Caco-2 (cell line): ENCODE data around the gene DCBLD2. TPM values are rescaled to one million over a fixed set of nuclear protein-coding genes. Genes with fewer than 3 reads are reported as not detected.

Source experiments
- Bru-seq: library from RNA; stranded (reverse); fragments of 400-500 nt; gene quantifications from one replicate; lab custom pipeline; 2021; lab: Mats Ljungman, UMichigan
- BruChase-seq, 2 experiments: library from RNA; stranded (reverse); fragments of 400-500 nt; gene quantifications; one replicate each; lab custom pipeline; 2021; lab: Mats Ljungman, UMichigan
- BruUV-seq: library from RNA; stranded (reverse); fragments of 400-500 nt; replicated peaks from 2 replicates; lab custom pipeline; 2021; lab: Mats Ljungman, UMichigan
- CTCF ChIA-PET: fragments of 300-600 bp; sonication (Branson Sonifier 250); formaldehyde crosslinking; loops from one replicate; lab custom pipeline; 2022; ENCODE audit warnings: antibody characterized with exemption; lab: Charles Lee
- POLR2A ChIA-PET: fragments of 300-600 bp; sonication (Branson Sonifier 250); formaldehyde crosslinking; loops from one replicate; lab custom pipeline; 2022; ENCODE audit warnings: antibody characterized with exemption; lab: Charles Lee
- DNase-seq, 2 experiments: peaks; one replicate each; pipeline versions ENCODE4 v3.0.0 to v3.0.0-alpha.2; 2020 to 2022
- H3K27me3 ChIP-seq: replicated peaks from 2 replicates; pipeline ENCODE4 v1.6.0; 2011; ENCODE audit warnings: low read length; ENCODE audit not compliant: control insufficient read depth, insufficient read depth
- H3K36me3 ChIP-seq: 2 replicates; pipeline ENCODE4 v1.5.1; 2011; ENCODE audit warnings: low read length; ENCODE audit not compliant: control insufficient read depth, insufficient read depth
- H3K4me1 ChIP-seq: fragments of 250-450 bp; sonication (Bioruptor Pico); 2 replicates; pipeline ENCODE4 v1.5.1; 2020; ENCODE audit warnings: mild to moderate bottlenecking
- H3K4me3 ChIP-seq: 2 replicates; pipeline ENCODE4 v1.5.1; 2011; ENCODE audit warnings: low read depth, mild to moderate bottlenecking, control low read depth, low read length
- H3K9me3 ChIP-seq: fragments of 250-450 bp; sonication (Bioruptor Pico); 2 replicates; pipeline ENCODE4 v1.5.1; 2020; ENCODE audit warnings: mild to moderate bottlenecking, moderate library complexity
- H3K27ac Mint-ChIP-seq: one replicate; pipeline ENCODE4 v1.8.0; 2022; ENCODE audit warnings: mixed read lengths; ENCODE audit not compliant: unreplicated experiment
- H3K27me3 Mint-ChIP-seq: one replicate; pipeline ENCODE4 v1.8.0; 2022; ENCODE audit warnings: mixed read lengths; ENCODE audit not compliant: insufficient read depth, unreplicated experiment
- H3K36me3 Mint-ChIP-seq: one replicate; pipeline ENCODE4 v1.8.0; 2022; ENCODE audit warnings: mild to moderate bottlenecking, mixed read lengths; ENCODE audit not compliant: insufficient read depth, unreplicated experiment
- H3K4me1 Mint-ChIP-seq: one replicate; pipeline ENCODE4 v1.8.0; 2022; ENCODE audit warnings: low read depth, mixed read lengths; ENCODE audit not compliant: unreplicated experiment
- H3K4me3 Mint-ChIP-seq: one replicate; pipeline ENCODE4 v1.8.0; 2022; ENCODE audit warnings: mild to moderate bottlenecking, moderate library complexity, mixed read lengths; ENCODE audit not compliant: unreplicated experiment
- H3K9me3 Mint-ChIP-seq: one replicate; pipeline ENCODE4 v1.8.0; 2022; ENCODE audit warnings: mixed read lengths; ENCODE audit not compliant: unreplicated experiment
- intact Hi-C: fragments of 100-400 bp; cut with micrococcal nuclease; formaldehyde crosslinking; loops from one replicate; pipeline ENCODE4 v1.10.0; 2022; ENCODE audit not compliant: unreplicated experiment
- long read RNA-seq: library from polyadenylated mRNA; stranded (forward); transcript quantifications from one replicate; pipeline ENCODE4 v2.0.0, GENCODE V29; 2022
- total RNA-seq: library from RNA; stranded (reverse); gene quantifications from 2 replicates; pipeline ENCODE4 v1.2.3, GENCODE V29; 2022
- TF ChIP-seq, protein P1 (sequence below), 2 experiments: fragments of 200-600 bp in 1 of 2; IDR thresholded peaks; 1 replicate in 1 of 2; 2 replicates in 1 of 2; pipeline versions ENCODE4 v1.5.1 to v1.8.0; 2011 to 2022; ENCODE audit warnings: antibody characterized with exemption in 1 of 2, control low read depth in 1 of 2, inconsistent platforms in 1 of 2, low read depth in 1 of 2, low read length in 1 of 2, mild to moderate bottlenecking in 1 of 2, moderate library complexity in 1 of 2; ENCODE audit not compliant: insufficient read depth in 1 of 2, severe bottlenecking in 1 of 2, unreplicated experiment in 1 of 2

Gene DCBLD2, protein sequence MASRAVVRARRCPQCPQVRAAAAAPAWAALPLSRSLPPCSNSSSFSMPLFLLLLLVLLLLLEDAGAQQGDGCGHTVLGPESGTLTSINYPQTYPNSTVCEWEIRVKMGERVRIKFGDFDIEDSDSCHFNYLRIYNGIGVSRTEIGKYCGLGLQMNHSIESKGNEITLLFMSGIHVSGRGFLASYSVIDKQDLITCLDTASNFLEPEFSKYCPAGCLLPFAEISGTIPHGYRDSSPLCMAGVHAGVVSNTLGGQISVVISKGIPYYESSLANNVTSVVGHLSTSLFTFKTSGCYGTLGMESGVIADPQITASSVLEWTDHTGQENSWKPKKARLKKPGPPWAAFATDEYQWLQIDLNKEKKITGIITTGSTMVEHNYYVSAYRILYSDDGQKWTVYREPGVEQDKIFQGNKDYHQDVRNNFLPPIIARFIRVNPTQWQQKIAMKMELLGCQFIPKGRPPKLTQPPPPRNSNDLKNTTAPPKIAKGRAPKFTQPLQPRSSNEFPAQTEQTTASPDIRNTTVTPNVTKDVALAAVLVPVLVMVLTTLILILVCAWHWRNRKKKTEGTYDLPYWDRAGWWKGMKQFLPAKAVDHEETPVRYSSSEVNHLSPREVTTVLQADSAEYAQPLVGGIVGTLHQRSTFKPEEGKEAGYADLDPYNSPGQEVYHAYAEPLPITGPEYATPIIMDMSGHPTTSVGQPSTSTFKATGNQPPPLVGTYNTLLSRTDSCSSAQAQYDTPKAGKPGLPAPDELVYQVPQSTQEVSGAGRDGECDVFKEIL
- total RNA-seq = 53.0 and 58.5 TPM in 2 replicates
- percentile 87 among the genes with signal in this experiment for Bru-seq, nascent RNA
- percentile 83 among the genes with signal in this experiment for BruChase-seq, experiment 1, labeled RNA remaining after a 2-hour chase
- BruChase-seq, experiment 2, labeled RNA remaining after a 6-hour chase = percentile 89 among the genes with signal in this experiment
- long read RNA-seq, full-length matches to known transcripts = 35 of 75 reads
- long read RNA-seq, partial matches to known transcripts = 12 of 75 reads
- long read RNA-seq, other reads (novel, unspliced or antisense) = 28 of 75 reads

- intact Hi-C loops = loop anchor here (1.0 to 5.0 kb wide), 4 partner anchors 74 to 309 kb away; partner anchors contain the start of gene CPOX
- peak; percentile 98 to 99 for DNase-seq
- Mint-ChIP-seq H3K9me3 (no peaks in the 10 kb centered on the region), H3K27me3 (no peaks in the 10 kb centered on the region), H3K4me1 (peaks cover 14% of the 10 kb centered on the region), H3K27ac (peak within 1 kb of the TSS; percentile 81), H3K4me3 (peak within 1 kb of the TSS; percentile 96), H3K36me3 (peaks cover 6% of the 10 kb centered on the region)
- ChIA-PET CTCF (interaction anchor here (0.6 to 1.6 kb wide), 7 partner anchors 13 to 122 kb away, joined by 4 to 14 read pairs (median 4); no protein-coding TSS in a partner anchor), POLR2A (interaction anchor here (0.6 to 1.1 kb wide), 10 partner anchors 9 to 916 kb away, joined by 3 to 7 read pairs (median 3); partner anchors contain the start of genes CLDND1 and CMSS1)
- BruUV-seq = no TSS peak
- H3K4me3 ChIP-seq = peak within 1 kb of the TSS; percentile 91
- TF ChIP-seq, protein P1, sequence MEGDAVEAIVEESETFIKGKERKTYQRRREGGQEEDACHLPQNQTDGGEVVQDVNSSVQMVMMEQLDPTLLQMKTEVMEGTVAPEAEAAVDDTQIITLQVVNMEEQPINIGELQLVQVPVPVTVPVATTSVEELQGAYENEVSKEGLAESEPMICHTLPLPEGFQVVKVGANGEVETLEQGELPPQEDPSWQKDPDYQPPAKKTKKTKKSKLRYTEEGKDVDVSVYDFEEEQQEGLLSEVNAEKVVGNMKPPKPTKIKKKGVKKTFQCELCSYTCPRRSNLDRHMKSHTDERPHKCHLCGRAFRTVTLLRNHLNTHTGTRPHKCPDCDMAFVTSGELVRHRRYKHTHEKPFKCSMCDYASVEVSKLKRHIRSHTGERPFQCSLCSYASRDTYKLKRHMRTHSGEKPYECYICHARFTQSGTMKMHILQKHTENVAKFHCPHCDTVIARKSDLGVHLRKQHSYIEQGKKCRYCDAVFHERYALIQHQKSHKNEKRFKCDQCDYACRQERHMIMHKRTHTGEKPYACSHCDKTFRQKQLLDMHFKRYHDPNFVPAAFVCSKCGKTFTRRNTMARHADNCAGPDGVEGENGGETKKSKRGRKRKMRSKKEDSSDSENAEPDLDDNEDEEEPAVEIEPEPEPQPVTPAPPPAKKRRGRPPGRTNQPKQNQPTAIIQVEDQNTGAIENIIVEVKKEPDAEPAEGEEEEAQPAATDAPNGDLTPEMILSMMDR (IDR thresholded peaks at IDR 0.05; ENCODE audit: insufficient read depth in 1 of 2, low read depth in 1 of 2, low read length in 1 of 2, severe bottlenecking in 1 of 2, unreplicated experiment in 1 of 2) = no peak
- H3K9me3 ChIP-seq = no peaks in the 10 kb centered on the region
- H3K27me3 ChIP-seq = no peaks in the 10 kb centered on the region
- no peaks in the 10 kb centered on the region for H3K36me3 ChIP-seq
- peaks cover 17% of the 10 kb centered on the region for H3K4me1 ChIP-seq
These were observed at the start of gene DCBLD2 for GRCh38 chr3:98901392-98902350. Gene DCBLD2, minus strand, starts transcription at chr3:98901695. Its CDS starts 369 bp downstream, at chr3:98901326.

GRCh38 chr3:98945666-98946065 lies 44.2 kb upstream of the DCBLD2 start:
- DNase-seq = no peak
- Histone ChIP-seq H3K4me3 (no peak overlapping the region), H3K9me3 (no peaks in the 10 kb centered on the region), H3K27me3 (no peaks in the 10 kb centered on the region), H3K36me3 (no peaks in the 10 kb centered on the region), H3K4me1 (no peaks in the 10 kb centered on the region)
- Mint-ChIP-seq H3K4me3 (no peak overlapping the region), H3K9me3 (no peaks in the 10 kb centered on the region), H3K36me3 (no peaks in the 10 kb centered on the region), H3K27me3 (no peaks in the 10 kb centered on the region), H3K27ac (no peak overlapping the region), H3K4me1 (no peaks in the 10 kb centered on the region)
- CTCF ChIA-PET = no interaction called here
- POLR2A ChIA-PET = no interaction called here
- TF ChIP-seq, protein P1 (IDR thresholded peaks at IDR 0.05; ENCODE audit: insufficient read depth in 1 of 2, low read depth in 1 of 2, low read length in 1 of 2, severe bottlenecking in 1 of 2, unreplicated experiment in 1 of 2) = no peak
- intact Hi-C loops = no loop called here
- BruUV-seq = no TSS peak
